ENCODE results near the gene C1RL. TPM values are rescaled to one million over a fixed set of nuclear protein-coding genes. Genes with fewer than 3 reads are reported as not detected.
A peak's percentile ranks its signal among the peaks of the same experiment; 100 is the strongest.

C1RL gene
- total and polyA plus RNA-seq, 2 of the 4 experiments (the other 2 are of a cell fraction): 9.1 to 12.3 TPM

DNA sequence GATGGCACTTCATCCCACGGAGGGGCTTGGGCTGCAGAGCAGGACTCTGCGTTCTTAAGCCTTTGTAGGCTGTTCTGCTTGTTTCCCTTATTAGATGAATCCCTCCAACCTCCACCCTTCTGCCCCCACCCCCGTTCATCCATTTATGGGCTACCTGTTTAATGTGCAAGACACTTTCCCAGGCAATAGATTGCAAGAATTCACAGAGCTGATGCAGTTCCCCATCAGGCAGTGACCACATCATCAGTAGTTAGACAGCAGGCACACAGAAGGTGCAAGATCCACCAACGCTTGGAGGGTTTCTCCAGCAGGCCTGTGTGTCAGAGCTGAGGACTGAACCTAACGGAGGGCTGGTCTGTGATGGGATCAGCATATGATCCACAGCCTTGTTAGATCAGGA lies 15.5 kb downstream of the C1RL start:
- Histone ChIP-seq H4K8ac (ENCODE audit: low read depth in 2 of 2, low read length in 2 of 2) (no peak overlapping the region), H3K56ac (ENCODE audit: extremely low read depth, insufficient read depth, low read length) (no peak overlapping the region), H3K4me3 (ENCODE audit: insufficient read depth, low read depth, low read length) (no peak overlapping the region), H3K27ac (ENCODE audit: insufficient read depth, low read length) (no peak overlapping the region), H2BK20ac (ENCODE audit: low read depth, low read length) (peak overlapping the region; percentile 26; the same call in 1 of the 2 replicates), H2AK5ac (ENCODE audit: low read depth, low read length) (peak overlapping the region; percentile 43; the same call in 1 of the 2 replicates), H2AFZ (replicated peaks; ENCODE audit: low read length, poor library complexity) (peak overlapping the region; percentile 8), H3K18ac (ENCODE audit: low read depth, low read length) (no peak overlapping the region), H2BK15ac (ENCODE audit: low read depth, low read length) (no peak overlapping the region; the same call in 2 of the 3 replicates), H4K5ac (ENCODE audit: low read depth, low read length) (no peak overlapping the region; the same call in 1 of the 2 replicates), H3K79me1 (ENCODE audit: low read depth in 1 of 2, low read length in 2 of 2) (peaks cover 13 to 28% of the 10 kb centered on the region in 2 experiments; a peak in 3 of 4 replicates), H3K14ac (replicated peaks; ENCODE audit: low read depth, low read length) (no peak overlapping the region), H3K9me3 (ENCODE audit: control insufficient read depth, insufficient read depth, low read length) (no peaks in the 10 kb centered on the region), H3K9me1 (ENCODE audit: insufficient read depth, low read length) (peaks cover 21% of the 10 kb centered on the region), H3K23ac (ENCODE audit: low read depth, low read length) (no peak overlapping the region), H4K20me1 (ENCODE audit: insufficient read depth, low read length) (no peaks in the 10 kb centered on the region), H3K4me2 (ENCODE audit: low read depth, low read length) (no peak overlapping the region), H2AK9ac (replicated peaks; ENCODE audit: low read depth, low read length, poor library complexity) (no peak overlapping the region), H3K27me3 (ENCODE audit: control insufficient read depth, insufficient read depth, low read length) (no peaks in the 10 kb centered on the region), H3K4me1 (ENCODE audit: control insufficient read depth, insufficient read depth, low read length) (peaks cover 26% of the 10 kb centered on the region), H3K9ac (ENCODE audit: low read depth, low read length) (no peak overlapping the region), H4K91ac (ENCODE audit: insufficient read depth, low read depth, low read length) (peak overlapping the region; percentile 89; the same call in 1 of the 2 replicates), H2BK5ac (ENCODE audit: low read depth, low read length, poor library complexity, severe bottlenecking) (no peak overlapping the region), H3K36me3 (ENCODE audit: control insufficient read depth, insufficient read depth, low read length) (peaks cover 23% of the 10 kb centered on the region; the same call in 1 of the 2 replicates), H3K4ac (ENCODE audit: low read depth, low read length) (peak overlapping the region; percentile 88), H2BK120ac (ENCODE audit: low read depth, low read length) (peak overlapping the region; percentile 14; the same call in 1 of the 2 replicates)
- CTCF ChIA-PET: interaction anchor here (0.7 to 1.9 kb wide), 4 partner anchors 13 to 149 kb away, joined by 3 to 5 read pairs (median 4); partner anchors contain the start of gene C1S
- no peak for ATAC-seq (ENCODE audit: low read depth)
- POLR2A ChIA-PET (ENCODE audit: unreplicated experiment): interaction anchor here (0.7 kb wide), 1 partner anchor 33 kb away, joined by 3 read pairs; the partner anchor contains the start of gene C1S
- dilution Hi-C loops (cut with HindIII; ENCODE audit: low sequenced_read_pairs, unreplicated experiment): no loop called here
- in situ Hi-C loops (cut with MboI; ENCODE audit: low sequenced_read_pairs): no loop called here
- TF ChIP-seq RFX5 (IDR thresholded peaks at IDR 0.05; ENCODE audit: low read depth, low read length): no peak
- no peak for TF ChIP-seq MAFK (IDR thresholded peaks at IDR 0.05; ENCODE audit: low read depth, low read length)
- TF ChIP-seq RAD21 (IDR thresholded peaks at IDR 0.05; ENCODE audit: low read length): no peak
- TF ChIP-seq CHD1 (IDR thresholded peaks at IDR 0.05; ENCODE audit: low read depth, low read length): no peak
- TF ChIP-seq, protein P1, sequence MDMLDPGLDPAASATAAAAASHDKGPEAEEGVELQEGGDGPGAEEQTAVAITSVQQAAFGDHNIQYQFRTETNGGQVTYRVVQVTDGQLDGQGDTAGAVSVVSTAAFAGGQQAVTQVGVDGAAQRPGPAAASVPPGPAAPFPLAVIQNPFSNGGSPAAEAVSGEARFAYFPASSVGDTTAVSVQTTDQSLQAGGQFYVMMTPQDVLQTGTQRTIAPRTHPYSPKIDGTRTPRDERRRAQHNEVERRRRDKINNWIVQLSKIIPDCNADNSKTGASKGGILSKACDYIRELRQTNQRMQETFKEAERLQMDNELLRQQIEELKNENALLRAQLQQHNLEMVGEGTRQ (IDR thresholded peaks at IDR 0.05; ENCODE audit: low read depth, low read length): no peak
- TF ChIP-seq, protein P2, sequence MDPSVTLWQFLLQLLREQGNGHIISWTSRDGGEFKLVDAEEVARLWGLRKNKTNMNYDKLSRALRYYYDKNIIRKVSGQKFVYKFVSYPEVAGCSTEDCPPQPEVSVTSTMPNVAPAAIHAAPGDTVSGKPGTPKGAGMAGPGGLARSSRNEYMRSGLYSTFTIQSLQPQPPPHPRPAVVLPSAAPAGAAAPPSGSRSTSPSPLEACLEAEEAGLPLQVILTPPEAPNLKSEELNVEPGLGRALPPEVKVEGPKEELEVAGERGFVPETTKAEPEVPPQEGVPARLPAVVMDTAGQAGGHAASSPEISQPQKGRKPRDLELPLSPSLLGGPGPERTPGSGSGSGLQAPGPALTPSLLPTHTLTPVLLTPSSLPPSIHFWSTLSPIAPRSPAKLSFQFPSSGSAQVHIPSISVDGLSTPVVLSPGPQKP (IDR thresholded peaks at IDR 0.05; ENCODE audit: borderline replicate concordance, low read depth, low read length): no peak
- TF ChIP-seq RCOR1 (IDR thresholded peaks at IDR 0.05; ENCODE audit: insufficient replicate concordance, low read length): no peak
- TF ChIP-seq BHLHE40 (IDR thresholded peaks at IDR 0.05; ENCODE audit: low read depth, low read length): no peak
- no peak for TF ChIP-seq SMC3 (IDR thresholded peaks at IDR 0.05; ENCODE audit: low read depth, low read length)
- TF ChIP-seq MAZ (IDR thresholded peaks at IDR 0.05; ENCODE audit: borderline replicate concordance, low read depth, low read length): no peak
- TF ChIP-seq, protein P3, sequence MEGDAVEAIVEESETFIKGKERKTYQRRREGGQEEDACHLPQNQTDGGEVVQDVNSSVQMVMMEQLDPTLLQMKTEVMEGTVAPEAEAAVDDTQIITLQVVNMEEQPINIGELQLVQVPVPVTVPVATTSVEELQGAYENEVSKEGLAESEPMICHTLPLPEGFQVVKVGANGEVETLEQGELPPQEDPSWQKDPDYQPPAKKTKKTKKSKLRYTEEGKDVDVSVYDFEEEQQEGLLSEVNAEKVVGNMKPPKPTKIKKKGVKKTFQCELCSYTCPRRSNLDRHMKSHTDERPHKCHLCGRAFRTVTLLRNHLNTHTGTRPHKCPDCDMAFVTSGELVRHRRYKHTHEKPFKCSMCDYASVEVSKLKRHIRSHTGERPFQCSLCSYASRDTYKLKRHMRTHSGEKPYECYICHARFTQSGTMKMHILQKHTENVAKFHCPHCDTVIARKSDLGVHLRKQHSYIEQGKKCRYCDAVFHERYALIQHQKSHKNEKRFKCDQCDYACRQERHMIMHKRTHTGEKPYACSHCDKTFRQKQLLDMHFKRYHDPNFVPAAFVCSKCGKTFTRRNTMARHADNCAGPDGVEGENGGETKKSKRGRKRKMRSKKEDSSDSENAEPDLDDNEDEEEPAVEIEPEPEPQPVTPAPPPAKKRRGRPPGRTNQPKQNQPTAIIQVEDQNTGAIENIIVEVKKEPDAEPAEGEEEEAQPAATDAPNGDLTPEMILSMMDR (conservative IDR thresholded peaks at IDR 0.05; ENCODE audit: low read depth, low read length): no peak
- TF ChIP-seq CEBPB (IDR thresholded peaks at IDR 0.05; ENCODE audit: low read depth, low read length): no peak
- no peak for TF ChIP-seq POLR2A (IDR thresholded peaks at IDR 0.05; ENCODE audit: low read depth, low read length)
- no peak for TF ChIP-seq NFE2L2 (IDR thresholded peaks at IDR 0.05; ENCODE audit: low read depth, low read length)
- TF ChIP-seq FOS (IDR thresholded peaks at IDR 0.05; ENCODE audit: low read depth, low read length): no peak
- TF ChIP-seq MXI1 (IDR thresholded peaks at IDR 0.05; ENCODE audit: borderline replicate concordance, low read depth, low read length): no peak
- WGBS, 2 experiments (ENCODE audit: extremely low coverage in 2 of 2, insufficient read length in 1 of 2): 73% methylated on average over 3 of the region's 5 CpGs; no CpG with 5 or more reads in 1 of the 2 experiments
- DNase-seq: no peak
- BruUV-seq (replicated peaks): no TSS peak
- intact Hi-C loops (cut with micrococcal nuclease): no loop called here

All from IMR-90 (cell line).